ENCODE data around the gene ZFPM1.

Gene ZFPM1
- long read RNA-seq: 0 reads

DNA sequence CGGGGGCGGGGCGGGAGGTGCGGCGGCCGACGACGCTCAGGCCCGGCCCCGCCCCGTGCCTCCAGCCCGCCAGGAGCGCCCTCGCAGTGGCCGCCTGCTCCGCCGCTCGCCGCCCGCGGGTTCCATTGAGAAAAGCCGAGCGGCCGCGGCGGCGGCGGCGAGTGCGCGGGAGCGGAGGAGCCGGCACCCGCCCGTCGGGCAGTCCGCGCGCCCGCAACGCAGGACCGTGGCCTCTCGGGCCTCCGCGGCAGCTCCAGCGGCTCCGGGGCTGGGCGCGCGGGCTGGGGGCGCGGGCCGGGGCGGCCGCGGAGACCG lies at the start of gene ZFPM1:
ZFPM1 (plus strand) TSS at position 64 of the 315 bp plus-strand sequence. CDS start 359 bp downstream, outside the sequence.
- TF ChIP-seq, protein P1, sequence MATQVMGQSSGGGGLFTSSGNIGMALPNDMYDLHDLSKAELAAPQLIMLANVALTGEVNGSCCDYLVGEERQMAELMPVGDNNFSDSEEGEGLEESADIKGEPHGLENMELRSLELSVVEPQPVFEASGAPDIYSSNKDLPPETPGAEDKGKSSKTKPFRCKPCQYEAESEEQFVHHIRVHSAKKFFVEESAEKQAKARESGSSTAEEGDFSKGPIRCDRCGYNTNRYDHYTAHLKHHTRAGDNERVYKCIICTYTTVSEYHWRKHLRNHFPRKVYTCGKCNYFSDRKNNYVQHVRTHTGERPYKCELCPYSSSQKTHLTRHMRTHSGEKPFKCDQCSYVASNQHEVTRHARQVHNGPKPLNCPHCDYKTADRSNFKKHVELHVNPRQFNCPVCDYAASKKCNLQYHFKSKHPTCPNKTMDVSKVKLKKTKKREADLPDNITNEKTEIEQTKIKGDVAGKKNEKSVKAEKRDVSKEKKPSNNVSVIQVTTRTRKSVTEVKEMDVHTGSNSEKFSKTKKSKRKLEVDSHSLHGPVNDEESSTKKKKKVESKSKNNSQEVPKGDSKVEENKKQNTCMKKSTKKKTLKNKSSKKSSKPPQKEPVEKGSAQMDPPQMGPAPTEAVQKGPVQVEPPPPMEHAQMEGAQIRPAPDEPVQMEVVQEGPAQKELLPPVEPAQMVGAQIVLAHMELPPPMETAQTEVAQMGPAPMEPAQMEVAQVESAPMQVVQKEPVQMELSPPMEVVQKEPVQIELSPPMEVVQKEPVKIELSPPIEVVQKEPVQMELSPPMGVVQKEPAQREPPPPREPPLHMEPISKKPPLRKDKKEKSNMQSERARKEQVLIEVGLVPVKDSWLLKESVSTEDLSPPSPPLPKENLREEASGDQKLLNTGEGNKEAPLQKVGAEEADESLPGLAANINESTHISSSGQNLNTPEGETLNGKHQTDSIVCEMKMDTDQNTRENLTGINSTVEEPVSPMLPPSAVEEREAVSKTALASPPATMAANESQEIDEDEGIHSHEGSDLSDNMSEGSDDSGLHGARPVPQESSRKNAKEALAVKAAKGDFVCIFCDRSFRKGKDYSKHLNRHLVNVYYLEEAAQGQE (IDR thresholded peaks at IDR 0.05; ENCODE audit: insufficient replicate concordance, low read depth): no peak
- TF ChIP-seq GABPA (IDR thresholded peaks at IDR 0.05; ENCODE audit: low read depth) (no peak), SPI1 (IDR thresholded peaks at IDR 0.05; ENCODE audit: borderline replicate concordance, low read depth) (no peak), POLR2AphosphoS5 (IDR thresholded peaks at IDR 0.05; ENCODE audit: low read depth) (no peak)
- TF ChIP-seq, protein P2, sequence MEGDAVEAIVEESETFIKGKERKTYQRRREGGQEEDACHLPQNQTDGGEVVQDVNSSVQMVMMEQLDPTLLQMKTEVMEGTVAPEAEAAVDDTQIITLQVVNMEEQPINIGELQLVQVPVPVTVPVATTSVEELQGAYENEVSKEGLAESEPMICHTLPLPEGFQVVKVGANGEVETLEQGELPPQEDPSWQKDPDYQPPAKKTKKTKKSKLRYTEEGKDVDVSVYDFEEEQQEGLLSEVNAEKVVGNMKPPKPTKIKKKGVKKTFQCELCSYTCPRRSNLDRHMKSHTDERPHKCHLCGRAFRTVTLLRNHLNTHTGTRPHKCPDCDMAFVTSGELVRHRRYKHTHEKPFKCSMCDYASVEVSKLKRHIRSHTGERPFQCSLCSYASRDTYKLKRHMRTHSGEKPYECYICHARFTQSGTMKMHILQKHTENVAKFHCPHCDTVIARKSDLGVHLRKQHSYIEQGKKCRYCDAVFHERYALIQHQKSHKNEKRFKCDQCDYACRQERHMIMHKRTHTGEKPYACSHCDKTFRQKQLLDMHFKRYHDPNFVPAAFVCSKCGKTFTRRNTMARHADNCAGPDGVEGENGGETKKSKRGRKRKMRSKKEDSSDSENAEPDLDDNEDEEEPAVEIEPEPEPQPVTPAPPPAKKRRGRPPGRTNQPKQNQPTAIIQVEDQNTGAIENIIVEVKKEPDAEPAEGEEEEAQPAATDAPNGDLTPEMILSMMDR (IDR thresholded peaks at IDR 0.05; ENCODE audit: insufficient read depth, low read length): no peak
- no peak for DNase-seq (ENCODE audit: low read depth in 1 of 2, low spot score in 1 of 2)
- no peak within 1 kb of the TSS for H3K27ac ChIP-seq (replicated peaks)
- H3K27me3 ChIP-seq (ENCODE audit: insufficient read depth, poor library complexity, severe bottlenecking): peaks cover 14% of the 10 kb centered on the region
- H3K4me3 ChIP-seq (replicated peaks; ENCODE audit: insufficient read depth, low read length): peak within 1 kb of the TSS; percentile 34

DNA sequence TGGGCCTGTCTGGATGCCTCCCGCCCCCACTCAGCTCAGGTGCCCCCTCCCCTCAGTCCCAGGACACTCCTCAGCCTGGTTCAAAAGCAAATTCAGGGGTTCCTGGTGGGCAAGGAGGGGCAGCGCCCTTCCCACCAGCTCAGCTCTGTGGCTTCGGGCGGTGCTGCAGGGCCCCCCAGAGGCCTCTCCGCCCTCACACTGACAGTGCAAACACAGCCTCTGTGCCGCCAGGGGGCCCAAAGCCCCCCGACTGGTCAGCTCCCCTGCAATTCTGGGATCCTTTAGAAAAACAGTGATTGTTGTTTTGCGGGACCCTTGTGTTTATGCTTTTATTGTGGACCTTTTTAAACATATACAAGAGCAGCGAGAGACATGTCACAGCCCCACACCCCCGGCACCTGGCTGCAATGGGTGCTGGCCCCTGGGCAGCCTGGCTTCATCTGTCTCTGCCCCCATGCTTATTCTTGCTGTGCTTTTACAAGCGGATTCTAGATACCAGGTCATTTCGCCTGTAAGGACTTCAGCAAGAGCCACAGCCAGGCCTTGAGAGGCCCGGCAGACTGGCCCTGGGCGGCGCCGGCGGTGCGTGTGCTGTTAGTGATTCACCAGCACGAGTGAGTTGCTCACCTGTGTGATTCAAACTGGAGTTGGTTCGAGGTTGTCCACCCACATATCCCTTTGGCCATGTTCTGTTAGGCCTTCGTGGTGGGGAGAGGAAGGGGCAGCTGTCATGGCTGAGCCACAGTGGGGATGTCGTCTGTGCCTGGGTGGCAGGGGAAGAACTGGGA lies 49.1 kb upstream of the ZFPM1 start:
- TF ChIP-seq SPI1 (IDR thresholded peaks at IDR 0.05; ENCODE audit: borderline replicate concordance, low read depth): no peak
- TF ChIP-seq POLR2AphosphoS5 (IDR thresholded peaks at IDR 0.05; ENCODE audit: low read depth): no peak
- TF ChIP-seq, protein P2 (IDR thresholded peaks at IDR 0.05; ENCODE audit: insufficient read depth, low read length): no peak
- H3K27ac ChIP-seq (replicated peaks): no peak overlapping the region
- no peak for DNase-seq (ENCODE audit: low read depth in 1 of 2, low spot score in 1 of 2)
- no peak overlapping the region for H3K4me3 ChIP-seq (replicated peaks; ENCODE audit: insufficient read depth, low read length)
- no peaks in the 10 kb centered on the region for H3K27me3 ChIP-seq (ENCODE audit: insufficient read depth, poor library complexity, severe bottlenecking)

DNA sequence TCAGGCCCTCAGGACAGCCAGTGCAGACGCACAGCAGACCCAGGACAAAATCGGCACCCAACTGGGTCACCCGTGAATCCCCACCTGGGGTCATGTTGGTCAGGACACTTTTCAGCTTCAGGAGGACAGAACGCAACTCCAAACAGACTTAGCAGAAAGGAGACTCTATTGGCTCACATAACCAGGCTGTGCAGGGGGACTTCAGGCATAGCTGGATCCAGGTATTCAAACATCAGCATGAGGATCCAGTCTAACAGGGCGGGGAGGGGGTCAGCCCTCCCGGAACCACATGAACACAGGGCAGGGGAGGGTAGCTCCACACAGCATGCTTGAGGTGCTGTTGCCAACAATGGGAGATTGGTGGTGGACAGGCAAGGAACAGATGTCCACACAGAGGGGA lies 48.3 kb upstream of the ZFPM1 start:
- no peak overlapping the region for H3K27ac ChIP-seq (replicated peaks)
- no peak overlapping the region for H3K4me3 ChIP-seq (replicated peaks; ENCODE audit: insufficient read depth, low read length)
- no peak for DNase-seq (ENCODE audit: low read depth in 1 of 2, low spot score in 1 of 2)
- no peaks in the 10 kb centered on the region for H3K27me3 ChIP-seq (ENCODE audit: insufficient read depth, poor library complexity, severe bottlenecking)
- TF ChIP-seq, protein P1 (IDR thresholded peaks at IDR 0.05; ENCODE audit: insufficient replicate concordance, low read depth): no peak
- TF ChIP-seq POLR2AphosphoS5 (IDR thresholded peaks at IDR 0.05; ENCODE audit: low read depth) (no peak), SPI1 (IDR thresholded peaks at IDR 0.05; ENCODE audit: borderline replicate concordance, low read depth) (no peak), GABPA (IDR thresholded peaks at IDR 0.05; ENCODE audit: low read depth) (no peak)
- TF ChIP-seq, protein P2 (IDR thresholded peaks at IDR 0.05; ENCODE audit: insufficient read depth, low read length): no peak

Data from HL-60 (cell line).